Measurements from ENCODE around the gene BMP6.

BMP6 gene

GRCh38 chr6:7805078-7805849, 79.4 kb downstream of the BMP6 start:
- Histone ChIP-seq H4K20me1 (ENCODE audit: insufficient read depth, low read length) (0 out of 2 replicates have a peak, but pooled peaks cover 3% of the 10 kb centered on the region), H3K9ac (ENCODE audit: low read length) (no peak overlapping the region), H2AFZ (ENCODE audit: low read length) (no peak overlapping the region), H3K4me2 (ENCODE audit: low read depth, low read length) (no peak overlapping the region), H3K79me2 (ENCODE audit: low read length) (peaks cover 86% of the 10 kb centered on the region), H3K4me3 (ENCODE audit: low read length) (no peak overlapping the region), H3K27ac (ENCODE audit: low read length) (no peak overlapping the region), H3K9me2 (replicated peaks; ENCODE audit: insufficient read depth, low read length) (no peaks in the 10 kb centered on the region), H3F3A (ENCODE audit: insufficient read depth, low read length) (no peaks in the 10 kb centered on the region), H3K27me3 (replicated peaks; ENCODE audit: insufficient read depth, low read length) (no peaks in the 10 kb centered on the region), H3K4me1 (ENCODE audit: low read length) (no peaks in the 10 kb centered on the region), H3K36me3 (replicated peaks; ENCODE audit: insufficient read depth, low read length) (peaks cover 3% of the 10 kb centered on the region; the same call in 1 of the 2 replicates), H3K9me3 (replicated peaks; ENCODE audit: insufficient read depth, low read length) (no peaks in the 10 kb centered on the region)
- DNase-seq: no peak
- no peak for TF ChIP-seq EZH2phosphoT487 (IDR thresholded peaks at IDR 0.05; ENCODE audit: low read length)

DNA sequence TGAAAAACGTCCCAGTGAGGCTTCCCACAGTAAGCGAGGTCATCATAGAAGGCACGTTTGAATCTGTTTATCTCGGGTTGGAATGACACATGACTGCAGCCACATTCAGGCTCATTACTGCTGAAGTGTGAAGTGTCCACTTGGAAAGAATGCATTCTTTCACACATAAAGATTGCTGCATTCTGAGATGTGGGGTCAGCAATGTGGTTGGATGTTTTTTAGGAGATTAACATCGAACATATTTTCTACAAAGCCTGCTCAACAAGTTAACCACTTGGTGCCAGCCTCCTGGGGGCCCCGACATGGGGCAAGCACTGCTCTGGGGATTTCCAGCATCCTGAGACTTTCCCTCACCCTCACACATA, 79.9 kb downstream of the BMP6 start:
- Histone ChIP-seq H3K27ac (ENCODE audit: low read length) (no peak overlapping the region), H3K4me1 (ENCODE audit: low read length) (peaks cover 2% of the 10 kb centered on the region; the same call in 1 of the 2 replicates), H3K36me3 (replicated peaks; ENCODE audit: insufficient read depth, low read length) (peaks cover 3% of the 10 kb centered on the region; the same call in 1 of the 2 replicates), H3K79me2 (ENCODE audit: low read length) (peaks cover 86% of the 10 kb centered on the region), H3K9me3 (replicated peaks; ENCODE audit: insufficient read depth, low read length) (no peaks in the 10 kb centered on the region), H3K9ac (ENCODE audit: low read length) (no peak overlapping the region), H2AFZ (ENCODE audit: low read length) (no peak overlapping the region), H4K20me1 (ENCODE audit: insufficient read depth, low read length) (0 out of 2 replicates have a peak, but pooled peaks cover 3% of the 10 kb centered on the region), H3K4me3 (ENCODE audit: low read length) (no peak overlapping the region), H3F3A (ENCODE audit: insufficient read depth, low read length) (no peaks in the 10 kb centered on the region), H3K4me2 (ENCODE audit: low read depth, low read length) (no peak overlapping the region), H3K9me2 (replicated peaks; ENCODE audit: insufficient read depth, low read length) (no peaks in the 10 kb centered on the region), H3K27me3 (replicated peaks; ENCODE audit: insufficient read depth, low read length) (no peaks in the 10 kb centered on the region)
- no peak for DNase-seq
- no peak for TF ChIP-seq EZH2phosphoT487 (IDR thresholded peaks at IDR 0.05; ENCODE audit: low read length)
- no peak for TF ChIP-seq CTCF (IDR thresholded peaks at IDR 0.05; ENCODE audit: low read length)
- TF ChIP-seq EZH2 (optimal IDR thresholded peaks at IDR 0.05; ENCODE audit: low read depth, low read length): no peak

DNA sequence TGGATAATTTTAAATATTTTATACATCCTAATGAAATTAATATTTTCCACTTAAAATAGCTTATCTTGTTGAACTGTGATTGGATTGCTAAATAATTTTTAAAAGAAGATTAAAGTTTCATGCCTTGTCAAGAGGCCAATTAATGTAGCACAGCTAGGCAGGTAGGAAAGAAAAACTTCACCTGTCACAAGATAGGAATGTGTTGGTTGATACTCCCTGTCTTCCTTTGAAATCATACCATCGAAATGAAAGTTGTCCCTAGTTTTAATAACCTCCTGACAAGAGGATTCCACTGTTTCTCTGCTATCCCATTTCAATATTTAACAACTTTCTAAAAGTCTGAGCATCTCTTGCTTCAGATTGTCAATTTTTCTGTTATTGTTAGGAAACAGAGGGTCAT, 80.8 kb downstream of the BMP6 start:
- Histone ChIP-seq H3K9me2 (replicated peaks; ENCODE audit: insufficient read depth, low read length) (no peaks in the 10 kb centered on the region), H2AFZ (ENCODE audit: low read length) (no peak overlapping the region), H3K79me2 (ENCODE audit: low read length) (peaks cover 86% of the 10 kb centered on the region), H3K4me1 (ENCODE audit: low read length) (peaks cover 10% of the 10 kb centered on the region), H4K20me1 (ENCODE audit: insufficient read depth, low read length) (0 out of 2 replicates have a peak, but pooled peaks cover 3% of the 10 kb centered on the region), H3K9ac (ENCODE audit: low read length) (no peak overlapping the region), H3K9me3 (replicated peaks; ENCODE audit: insufficient read depth, low read length) (no peaks in the 10 kb centered on the region), H3K36me3 (replicated peaks; ENCODE audit: insufficient read depth, low read length) (peaks cover 3% of the 10 kb centered on the region; the same call in 1 of the 2 replicates), H3K27ac (ENCODE audit: low read length) (no peak overlapping the region), H3K4me3 (ENCODE audit: low read length) (no peak overlapping the region), H3K27me3 (replicated peaks; ENCODE audit: insufficient read depth, low read length) (no peaks in the 10 kb centered on the region), H3F3A (ENCODE audit: insufficient read depth, low read length) (peaks cover 3% of the 10 kb centered on the region; the same call in 1 of the 2 replicates), H3K4me2 (ENCODE audit: low read depth, low read length) (no peak overlapping the region)
- TF ChIP-seq EZH2 (optimal IDR thresholded peaks at IDR 0.05; ENCODE audit: low read depth, low read length) (no peak), EZH2phosphoT487 (IDR thresholded peaks at IDR 0.05; ENCODE audit: low read length) (no peak), CTCF (IDR thresholded peaks at IDR 0.05; ENCODE audit: low read length) (no peak)
- no peak for DNase-seq

GRCh38 chr6:7809346-7809745, 83.4 kb downstream of the BMP6 start:
- H3K4me2 ChIP-seq (ENCODE audit: low read depth, low read length): no peak overlapping the region
- H3F3A ChIP-seq (ENCODE audit: insufficient read depth, low read length): peaks cover 18% of the 10 kb centered on the region
- DNase-seq: no peak
- no peak overlapping the region for H2AFZ ChIP-seq (ENCODE audit: low read length)
- H3K27ac ChIP-seq (ENCODE audit: low read length): no peak overlapping the region
- H3K9me3 ChIP-seq (replicated peaks; ENCODE audit: insufficient read depth, low read length): no peaks in the 10 kb centered on the region
- no peak overlapping the region for H3K4me3 ChIP-seq (ENCODE audit: low read length)
- no peaks in the 10 kb centered on the region for H3K9me2 ChIP-seq (replicated peaks; ENCODE audit: insufficient read depth, low read length)
- no peak overlapping the region for H3K9ac ChIP-seq (ENCODE audit: low read length)
- 0 out of 2 replicates have a peak, but pooled peaks cover 1% of the 10 kb centered on the region for H4K20me1 ChIP-seq (ENCODE audit: insufficient read depth, low read length)
- TF ChIP-seq EZH2 (optimal IDR thresholded peaks at IDR 0.05; ENCODE audit: low read depth, low read length): no peak
- no peak for TF ChIP-seq EZH2phosphoT487 (IDR thresholded peaks at IDR 0.05; ENCODE audit: low read length)
- no peak for TF ChIP-seq CTCF (IDR thresholded peaks at IDR 0.05; ENCODE audit: low read length)
- H3K27me3 ChIP-seq (replicated peaks; ENCODE audit: insufficient read depth, low read length): no peaks in the 10 kb centered on the region
- H3K4me1 ChIP-seq (ENCODE audit: low read length): peaks cover 18% of the 10 kb centered on the region
- H3K36me3 ChIP-seq (replicated peaks; ENCODE audit: insufficient read depth, low read length): peaks cover 3% of the 10 kb centered on the region; the same call in 1 of the 2 replicates
- peaks cover 71% of the 10 kb centered on the region for H3K79me2 ChIP-seq (ENCODE audit: low read length)

Measured in MM.1S (cell line).